Gastroesophageal sphincter (tissue), 4 donors: ENCODE results near the gene FKBP1B. TPM values are rescaled to one million over a fixed set of nuclear protein-coding genes. Genes with fewer than 3 reads are reported as not detected.
A peak's percentile ranks its signal among the peaks of the same experiment; 100 is the strongest.

Source experiments
- ATAC-seq: fragments of 150-250 bp; one replicate; pipeline ENCODE4 v1.9.1; 2016; ENCODE audit warnings: mild to moderate bottlenecking, moderate library complexity
- H3K27ac ChIP-seq, 4 donors: fragments of 200-600 bp; sonication (generic) in 3 of 4; 1 replicate in 3 of 4; 2 replicates in 1 of 4; pipeline ENCODE4 v1.5.1; 2016 to 2019
- H3K27me3 ChIP-seq: fragments of 200-600 bp; sonication (generic); one replicate; pipeline ENCODE4 v1.5.1; 2019
- H3K36me3 ChIP-seq, 2 donors: fragments of 200-600 bp; sonication (generic); one replicate each; pipeline ENCODE4 v1.5.1; 2019; ENCODE audit warnings: control low read depth in 1 of 2
- H3K4me1 ChIP-seq, 3 donors: fragments of 200-600 bp; sonication (generic); 1 replicate in 2 of 3; 2 replicates in 1 of 3; pipeline ENCODE4 v1.5.1; 2016 to 2019; ENCODE audit warnings: control low read depth in 2 of 3
- H3K4me3 ChIP-seq, 2 donors: fragments of 200-600 bp; sonication (generic); one replicate each; pipeline ENCODE4 v1.5.1; 2019; ENCODE audit warnings: mild to moderate bottlenecking in 1 of 2, moderate library complexity in 1 of 2
- H3K9me3 ChIP-seq, 3 donors: fragments of 200-600 bp; sonication (generic); one replicate each; pipeline ENCODE4 v1.5.1; 2017 to 2019; ENCODE audit warnings: control low read depth in 2 of 3
- CTCF ChIP-seq, 4 experiments: fragments of 200-600 bp in 2 of 4; fragments of 450-650 bp in 2 of 4; sonication (generic) in 1 of 4; IDR thresholded peaks; one replicate each; pipeline ENCODE4 v1.5.1; 2017 to 2019; ENCODE audit warnings: antibody characterized with exemption in 4 of 4, mild to moderate bottlenecking in 2 of 4, moderate library complexity in 2 of 4
- EP300 ChIP-seq: sonication (generic); formaldehyde crosslinking; IDR thresholded peaks from one replicate; pipeline ENCODE4 v1.6.1; 2017; ENCODE audit warnings: antibody characterized with exemption, mild to moderate bottlenecking
- POLR2A ChIP-seq, 2 donors: fragments of 450-650 bp; IDR thresholded peaks; one replicate each; pipeline ENCODE4 v1.6.1; 2017; ENCODE audit warnings: antibody characterized with exemption in 2 of 2, mild to moderate bottlenecking in 2 of 2, moderate library complexity in 1 of 2
- POLR2AphosphoS5 ChIP-seq: sonication (generic); formaldehyde crosslinking; IDR thresholded peaks from one replicate; pipeline ENCODE4 v1.6.1; 2017; ENCODE audit warnings: antibody characterized with exemption
- WGBS, 2 donors: methylation state at CpG; one replicate each; pipeline ENCODE4 v1.1.5; 2018; ENCODE audit warnings: low coverage in 1 of 2; 5-methylcytosine and 5-hydroxymethylcytosine counted together
- total RNA-seq, 4 donors: library from RNA; depleted of rRNA; stranded (reverse); fragments of >200 nt; gene quantifications; one replicate each; pipeline ENCODE4 v1.1.0, GENCODE V29; 2016

Gene FKBP1B
- total RNA-seq, 4 donors from 2014 or later = 2.3 to 8.6 (median 5.5) TPM

DNA sequence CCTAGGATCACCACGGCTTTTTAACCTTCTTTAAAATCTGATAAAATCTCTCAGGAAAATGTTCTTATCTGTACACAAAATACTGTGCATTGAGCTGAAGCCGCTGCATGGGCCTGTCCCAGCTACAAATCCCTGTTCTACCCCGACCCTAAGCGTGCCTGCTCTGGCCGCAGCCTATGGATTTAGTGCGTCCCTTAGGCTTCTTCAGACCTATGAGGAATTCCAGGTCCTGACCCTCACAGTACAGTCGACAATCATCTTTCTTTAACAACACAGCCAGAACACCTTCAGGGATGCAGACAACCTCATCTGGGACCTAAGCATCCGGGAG lies 1.9 kb upstream of the FKBP1B start:
- no peaks in the 10 kb centered on the region for H3K27me3 ChIP-seq
- WGBS, 2 donors = 43 to 51% methylated on average over 5 to 8 of the region's 8 CpGs
- peaks cover 0 to 40% (median 12%) of the 10 kb centered on the region in 3 donors for H3K4me1 ChIP-seq
- H3K9me3 ChIP-seq = no peaks in the 10 kb centered on the region
- H3K36me3 ChIP-seq = no peaks in the 10 kb centered on the region
- TF ChIP-seq POLR2A (IDR thresholded peaks at IDR 0.05) = no peak
- TF ChIP-seq CTCF (IDR thresholded peaks at IDR 0.05) = no peak
- TF ChIP-seq POLR2AphosphoS5 = no peak
- TF ChIP-seq EP300 = no peak
- peak overlapping the region in 1 of 2 donors; percentile 60 for H3K4me3 ChIP-seq
- no peak for ATAC-seq
- peak overlapping the region in 2 of 4 donors; percentile 27 to 49 for H3K27ac ChIP-seq

DNA sequence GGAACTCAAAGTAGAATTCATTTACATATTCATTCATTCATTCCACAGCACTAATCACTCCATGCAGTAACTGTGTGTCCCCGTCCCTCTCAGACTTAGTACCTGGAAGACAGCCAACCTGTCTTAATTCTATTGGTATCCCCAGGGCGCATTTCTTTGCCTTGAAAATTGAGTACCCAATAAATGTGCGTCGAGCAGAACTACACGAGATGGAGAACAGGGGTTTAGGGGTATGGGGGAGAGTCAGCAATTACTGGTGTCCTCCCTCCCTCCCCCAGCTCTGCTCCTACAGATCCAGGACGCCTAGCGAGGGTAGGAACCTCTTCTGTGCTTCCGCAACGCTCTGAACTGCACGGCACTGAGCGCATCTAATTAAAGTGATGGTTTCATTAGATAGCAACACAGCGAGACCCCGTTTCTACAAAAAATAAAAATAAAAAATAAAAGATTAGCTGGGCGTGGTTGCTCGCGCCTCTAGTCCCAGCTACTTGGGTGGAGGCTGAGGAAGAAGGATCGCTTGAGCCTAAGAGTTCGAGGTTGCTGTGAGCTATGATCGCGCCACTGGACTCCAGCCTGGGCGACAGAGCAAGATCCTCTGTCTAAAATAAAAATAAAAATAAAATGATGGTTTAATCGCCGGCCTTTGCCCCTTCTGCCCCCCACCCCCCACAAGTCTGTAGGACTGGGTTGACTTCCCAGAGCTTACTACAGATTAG lies 614 bp upstream of the FKBP1B start:
- no peak for ATAC-seq
- WGBS, 2 donors = 15 to 21% methylated on average over 17 to 21 of the region's 23 CpGs
- H3K4me1 ChIP-seq = peaks cover 0 to 40% (median 12%) of the 10 kb centered on the region in 3 donors
- no peaks in the 10 kb centered on the region for H3K36me3 ChIP-seq
- H3K9me3 ChIP-seq = no peaks in the 10 kb centered on the region
- no peaks in the 10 kb centered on the region for H3K27me3 ChIP-seq
- TF ChIP-seq CTCF (IDR thresholded peaks at IDR 0.05) (no peak), POLR2AphosphoS5 (no peak), EP300 (no peak), POLR2A (IDR thresholded peaks at IDR 0.05) (no peak)
- peak overlapping the region in 2 of 4 donors; percentile 59 to 85 for H3K27ac ChIP-seq
- peak overlapping the region; percentile 46 to 85 for H3K4me3 ChIP-seq

DNA sequence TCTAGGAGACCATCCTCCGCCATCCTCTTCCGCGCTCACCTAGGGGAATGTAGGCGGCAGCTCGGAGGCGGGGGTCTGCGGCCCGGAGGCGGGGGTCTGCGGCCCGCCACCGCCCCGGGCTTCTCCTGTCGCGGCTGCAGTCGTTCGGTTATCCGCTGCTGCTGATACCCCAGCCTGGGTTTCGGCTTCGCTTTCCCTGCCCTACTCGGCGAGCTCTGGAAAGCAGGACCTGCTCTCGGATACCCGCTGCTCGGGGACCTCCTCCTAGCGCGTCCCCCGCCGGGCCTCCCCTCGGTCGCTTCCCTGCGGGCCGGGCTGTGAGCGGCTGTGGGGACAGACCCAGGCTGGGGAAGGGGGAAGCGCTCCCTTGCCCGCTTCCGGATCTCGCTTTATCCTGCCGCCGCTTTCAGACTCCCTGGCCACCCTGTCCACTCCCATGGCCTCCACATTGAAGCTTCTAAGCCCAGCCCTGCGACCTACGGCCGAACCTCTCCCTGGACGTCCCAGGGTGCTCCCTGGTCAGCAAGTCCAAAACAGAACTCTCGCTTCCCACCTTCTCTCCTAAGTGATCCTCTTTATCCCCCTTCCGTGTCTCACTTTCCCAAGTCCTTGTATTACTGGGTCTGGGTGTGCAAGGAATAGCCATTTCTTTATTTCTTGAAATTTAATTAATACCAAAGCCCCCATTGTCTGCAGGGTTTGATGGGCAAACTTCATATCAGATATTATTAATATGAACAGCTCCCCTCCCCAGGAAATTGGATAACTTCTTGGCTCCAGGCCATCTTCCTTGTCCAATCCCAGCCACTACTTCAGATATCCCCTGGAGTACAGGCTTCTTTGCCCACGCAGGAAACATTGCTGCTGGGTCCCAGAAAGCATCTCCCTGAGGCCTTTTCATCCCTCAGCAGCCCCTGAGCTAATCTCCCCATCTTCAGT lies 769 bp downstream of the FKBP1B start:
- no peak for ATAC-seq

DNA sequence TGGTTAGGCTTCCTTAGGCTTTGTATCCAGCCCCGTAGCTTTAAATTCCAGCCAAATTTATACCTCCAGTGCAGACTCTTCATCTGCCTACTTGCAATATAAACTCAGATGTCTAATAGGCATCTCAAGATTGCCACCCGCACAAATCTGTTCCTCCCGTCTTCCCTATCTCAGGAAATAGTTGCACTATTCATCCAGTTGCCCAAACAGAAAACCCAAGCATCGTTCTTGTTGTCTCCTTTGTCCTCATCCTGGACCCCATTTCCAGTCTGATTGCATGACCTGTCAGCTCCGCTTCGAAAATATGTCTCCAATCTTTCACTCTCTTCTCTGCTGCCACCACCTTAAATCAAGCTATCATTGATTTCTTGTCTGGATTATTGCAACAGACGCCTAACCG lies 2.3 kb downstream of the FKBP1B start:
- H3K9me3 ChIP-seq = no peaks in the 10 kb centered on the region
- no peak overlapping the region for H3K4me3 ChIP-seq
- no peak for ATAC-seq
- TF ChIP-seq POLR2A (IDR thresholded peaks at IDR 0.05) = no peak
- no peak overlapping the region for H3K27ac ChIP-seq
- no peaks in the 10 kb centered on the region for H3K36me3 ChIP-seq
- WGBS, 2 donors = 80 to 88% methylated on average over 5 to 8 of the region's 8 CpGs
- peaks cover 0 to 29% (median 6%) of the 10 kb centered on the region in 3 donors for H3K4me1 ChIP-seq
- no peaks in the 10 kb centered on the region for H3K27me3 ChIP-seq

More for the DNA sequence above, 769 bp downstream of the FKBP1B start:
- no peaks in the 10 kb centered on the region for H3K27me3 ChIP-seq
- no peaks in the 10 kb centered on the region for H3K9me3 ChIP-seq
- H3K4me1 ChIP-seq = peaks cover 0 to 40% (median 12%) of the 10 kb centered on the region in 3 donors
- whole genome bisulfite sequencing, 2 donors = 17 to 48% methylated on average over 4 to 7 of the region's 47 CpGs
- H3K27ac ChIP-seq = peak overlapping the region in 3 of 4 donors; percentile 59 to 85 (median 67)
- TF ChIP-seq POLR2AphosphoS5 (no peak), POLR2A (IDR thresholded peaks at IDR 0.05) (no peak), CTCF (IDR thresholded peaks at IDR 0.05) (no peak), EP300 (no peak)
- H3K36me3 ChIP-seq = no peaks in the 10 kb centered on the region
- H3K4me3 ChIP-seq = peak overlapping the region; percentile 46 to 85

DNA sequence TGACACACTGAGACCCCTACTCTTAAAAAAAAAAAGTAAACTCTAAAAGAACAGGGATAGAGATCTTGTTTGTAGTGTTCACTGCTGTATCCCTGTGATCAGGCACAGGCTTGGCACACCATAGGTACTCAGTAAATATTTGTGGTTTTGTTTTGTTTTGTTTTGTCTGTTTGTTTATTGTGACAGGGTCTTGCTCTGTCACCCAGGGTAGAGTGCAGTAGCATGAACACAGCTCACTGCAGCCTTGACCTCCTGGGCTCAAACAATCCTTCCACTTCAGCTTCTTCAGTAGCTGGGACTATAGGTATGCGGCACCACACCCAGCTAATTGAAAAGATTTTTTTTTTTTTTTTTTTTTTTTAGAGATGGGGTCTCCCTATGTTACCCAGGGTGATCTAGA lies 3.4 kb downstream of the FKBP1B start:
- no peaks in the 10 kb centered on the region for H3K36me3 ChIP-seq
- H3K27ac ChIP-seq = no peak overlapping the region
- H3K9me3 ChIP-seq = no peaks in the 10 kb centered on the region
- no peaks in the 10 kb centered on the region for H3K27me3 ChIP-seq
- no peak for TF ChIP-seq POLR2A (IDR thresholded peaks at IDR 0.05)
- no peak for TF ChIP-seq POLR2AphosphoS5
- no peak for TF ChIP-seq EP300
- no peak for TF ChIP-seq CTCF (IDR thresholded peaks at IDR 0.05)
- peaks cover 0 to 24% (median 6%) of the 10 kb centered on the region in 3 donors for H3K4me1 ChIP-seq
- no peak overlapping the region for H3K4me3 ChIP-seq
- 90 to 100% methylated on average over 1 of the region's 1 CpG for WGBS, 2 donors
- ATAC-seq = no peak
